ENCODE measurements around the gene WHRN. TPM values are rescaled to one million over a fixed set of nuclear protein-coding genes. Genes with fewer than 3 reads are reported as not detected.

The WHRN gene
- total RNA-seq, 1 donor from 2014 or later = 6.9 TPM

DNA sequence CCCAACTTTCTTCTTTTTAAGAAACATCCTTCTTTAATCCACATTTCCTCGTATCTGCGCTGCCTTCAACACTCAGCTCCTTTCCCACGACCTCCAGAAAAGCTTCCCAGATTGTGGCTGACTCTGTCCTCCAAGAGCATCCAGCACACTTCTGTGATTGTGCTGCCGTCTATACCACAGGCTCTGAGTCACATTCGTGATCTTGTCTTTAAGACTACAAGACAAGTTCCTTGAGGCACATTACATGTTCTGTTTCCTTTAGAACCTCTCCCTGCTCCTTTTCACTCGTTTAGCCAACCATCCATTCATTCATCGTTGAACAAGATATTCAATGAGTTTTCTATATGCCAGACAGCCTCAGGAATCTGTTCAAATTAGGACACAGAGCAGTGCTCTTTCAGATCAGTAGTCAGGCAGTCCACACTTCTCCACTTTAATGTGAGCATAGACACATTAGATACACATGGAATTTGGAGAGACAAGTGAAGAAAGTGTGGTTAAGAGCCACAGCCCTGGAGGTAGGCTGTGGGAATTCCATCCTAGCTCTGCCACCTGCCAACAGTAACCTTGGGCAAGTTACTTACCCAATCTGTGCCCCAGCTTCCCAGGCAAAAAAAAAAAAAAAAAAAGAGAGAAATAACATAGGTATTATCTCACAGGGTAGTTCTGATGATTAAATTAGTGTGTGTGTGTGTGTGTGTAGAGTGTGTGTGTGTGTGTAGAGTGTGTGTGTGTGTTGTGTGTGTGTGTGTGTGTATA lies 18.9 kb downstream of the WHRN start:
- Mint-ChIP-seq H3K4me3 (ENCODE audit: unreplicated experiment) (no peak overlapping the region), H3K36me3 (ENCODE audit: low read depth) (no peaks in the 10 kb centered on the region), H3K9me3 (ENCODE audit: low read depth) (no peaks in the 10 kb centered on the region), H3K4me1 (ENCODE audit: low read depth) (peaks cover 6% of the 10 kb centered on the region), H3K27me3 (ENCODE audit: low read depth) (no peaks in the 10 kb centered on the region), H3K27ac (ENCODE audit: unreplicated experiment) (no peak overlapping the region)
- TF ChIP-seq, protein P1, sequence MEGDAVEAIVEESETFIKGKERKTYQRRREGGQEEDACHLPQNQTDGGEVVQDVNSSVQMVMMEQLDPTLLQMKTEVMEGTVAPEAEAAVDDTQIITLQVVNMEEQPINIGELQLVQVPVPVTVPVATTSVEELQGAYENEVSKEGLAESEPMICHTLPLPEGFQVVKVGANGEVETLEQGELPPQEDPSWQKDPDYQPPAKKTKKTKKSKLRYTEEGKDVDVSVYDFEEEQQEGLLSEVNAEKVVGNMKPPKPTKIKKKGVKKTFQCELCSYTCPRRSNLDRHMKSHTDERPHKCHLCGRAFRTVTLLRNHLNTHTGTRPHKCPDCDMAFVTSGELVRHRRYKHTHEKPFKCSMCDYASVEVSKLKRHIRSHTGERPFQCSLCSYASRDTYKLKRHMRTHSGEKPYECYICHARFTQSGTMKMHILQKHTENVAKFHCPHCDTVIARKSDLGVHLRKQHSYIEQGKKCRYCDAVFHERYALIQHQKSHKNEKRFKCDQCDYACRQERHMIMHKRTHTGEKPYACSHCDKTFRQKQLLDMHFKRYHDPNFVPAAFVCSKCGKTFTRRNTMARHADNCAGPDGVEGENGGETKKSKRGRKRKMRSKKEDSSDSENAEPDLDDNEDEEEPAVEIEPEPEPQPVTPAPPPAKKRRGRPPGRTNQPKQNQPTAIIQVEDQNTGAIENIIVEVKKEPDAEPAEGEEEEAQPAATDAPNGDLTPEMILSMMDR (IDR thresholded peaks at IDR 0.05) = no peak
- no peak for DNase-seq (ENCODE audit: low spot score)

DNA sequence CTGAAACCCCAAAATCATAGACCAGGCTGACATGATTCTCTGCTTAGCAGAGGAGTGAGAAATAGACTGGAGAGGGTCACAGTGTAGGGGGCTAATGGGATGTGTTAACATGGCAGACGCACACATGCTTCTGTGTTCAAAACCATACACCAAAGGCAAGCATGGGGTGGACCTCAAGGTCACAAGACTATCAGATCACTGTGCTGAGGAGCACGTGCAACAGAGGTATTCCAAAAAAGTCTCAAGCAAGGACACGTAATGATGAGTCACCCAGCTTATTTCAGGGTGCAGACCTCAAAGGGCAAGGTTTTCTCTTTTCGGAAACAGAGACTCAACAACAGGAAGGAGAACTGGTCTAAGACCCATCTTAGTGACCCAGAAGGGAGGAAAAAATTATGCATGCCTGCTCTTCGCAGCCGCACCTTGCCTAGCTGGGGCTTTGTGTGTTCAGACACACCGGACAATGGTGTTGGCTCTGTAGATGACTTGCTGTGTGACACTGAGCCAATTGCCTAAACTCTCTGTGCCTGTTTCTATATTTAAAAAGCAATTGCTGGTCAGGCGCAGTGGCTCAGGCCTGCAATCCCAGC lies 20.3 kb downstream of the WHRN start:
- Mint-ChIP-seq H3K27ac (ENCODE audit: unreplicated experiment) (no peak overlapping the region), H3K4me3 (ENCODE audit: unreplicated experiment) (no peak overlapping the region), H3K9me3 (ENCODE audit: low read depth) (no peaks in the 10 kb centered on the region), H3K4me1 (ENCODE audit: low read depth) (peaks cover 6% of the 10 kb centered on the region), H3K36me3 (ENCODE audit: low read depth) (no peaks in the 10 kb centered on the region), H3K27me3 (ENCODE audit: low read depth) (no peaks in the 10 kb centered on the region)
- no peak for DNase-seq (ENCODE audit: low spot score)
- TF ChIP-seq, protein P1 (IDR thresholded peaks at IDR 0.05) = no peak

DNA sequence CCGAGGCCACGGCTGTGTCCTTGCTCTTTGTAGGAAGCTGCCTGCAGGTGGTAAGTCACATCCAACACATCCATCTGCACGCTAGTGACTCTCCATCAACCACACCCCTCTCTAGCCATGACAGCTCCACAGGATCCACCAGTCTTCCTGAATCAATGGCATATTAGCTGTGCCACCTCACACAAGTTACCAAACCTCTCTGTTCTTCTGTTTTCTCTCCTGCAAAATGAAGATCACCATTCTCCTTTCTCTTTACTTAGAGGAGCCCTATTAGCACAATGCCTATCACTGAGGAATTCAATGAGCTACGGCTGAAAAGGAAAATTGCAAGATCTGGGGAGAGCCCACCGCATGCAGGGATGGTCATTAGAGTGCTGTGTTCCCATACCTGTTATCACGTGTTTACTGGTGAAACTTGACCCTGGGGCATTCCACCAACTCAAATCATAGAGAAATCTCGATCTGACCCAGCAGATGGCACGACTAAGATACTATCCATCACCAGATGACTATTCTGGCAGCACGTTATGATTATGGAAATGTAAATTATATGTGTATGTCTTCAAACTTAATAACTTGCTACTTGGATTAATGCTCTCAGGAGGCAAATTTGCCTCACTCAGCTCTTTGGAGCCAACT lies 20.9 kb downstream of the WHRN start:
- no peak overlapping the region for H3K4me3 Mint-ChIP-seq (ENCODE audit: unreplicated experiment)
- no peaks in the 10 kb centered on the region for H3K36me3 Mint-ChIP-seq (ENCODE audit: low read depth)
- no peaks in the 10 kb centered on the region for H3K27me3 Mint-ChIP-seq (ENCODE audit: low read depth)
- H3K27ac Mint-ChIP-seq (ENCODE audit: unreplicated experiment) = no peak overlapping the region
- DNase-seq (ENCODE audit: low spot score) = no peak
- peaks cover 6% of the 10 kb centered on the region for H3K4me1 Mint-ChIP-seq (ENCODE audit: low read depth)
- H3K9me3 Mint-ChIP-seq (ENCODE audit: low read depth) = no peaks in the 10 kb centered on the region
- TF ChIP-seq, protein P1 (IDR thresholded peaks at IDR 0.05) = no peak

GRCh38 chr9:114483499-114483898 lies 21.8 kb downstream of the WHRN start:
- TF ChIP-seq, protein P1 (IDR thresholded peaks at IDR 0.05) = no peak
- Mint-ChIP-seq H3K27ac (ENCODE audit: unreplicated experiment) (no peak overlapping the region), H3K27me3 (ENCODE audit: low read depth) (no peaks in the 10 kb centered on the region), H3K9me3 (ENCODE audit: low read depth) (no peaks in the 10 kb centered on the region), H3K4me1 (ENCODE audit: low read depth) (peaks cover 6% of the 10 kb centered on the region), H3K36me3 (ENCODE audit: low read depth) (no peaks in the 10 kb centered on the region), H3K4me3 (ENCODE audit: unreplicated experiment) (no peak overlapping the region)
- no peak for DNase-seq (ENCODE audit: low spot score)

- Mint-ChIP-seq H3K4me3 (ENCODE audit: unreplicated experiment) (no peak overlapping the region), H3K4me1 (ENCODE audit: low read depth) (peaks cover 4% of the 10 kb centered on the region), H3K9me3 (ENCODE audit: low read depth) (no peaks in the 10 kb centered on the region), H3K27ac (ENCODE audit: unreplicated experiment) (no peak overlapping the region), H3K27me3 (ENCODE audit: low read depth) (no peaks in the 10 kb centered on the region), H3K36me3 (ENCODE audit: low read depth) (no peaks in the 10 kb centered on the region)
- no peak for DNase-seq (ENCODE audit: low spot score)
- TF ChIP-seq, protein P1 (IDR thresholded peaks at IDR 0.05) = no peak
Observed at GRCh38 chr9:114482593-114482992, 22.7 kb downstream of the WHRN start.
